WTC11 (cell line): ENCODE data around the gene CNTNAP1. TPM values are rescaled to one million over a fixed set of nuclear protein-coding genes. Genes with fewer than 3 reads are reported as not detected.

ENCODE experiments used
- ATAC-seq: fragments of 200-7000 bp; cut with Tn5 transposase; 2 replicates; pipeline ENCODE4 v1.10.0; 2021; ENCODE audit warnings: mild to moderate bottlenecking, moderate library complexity
- CTCF ChIA-PET: fragments of 300-600 bp; sonication (Branson Sonifier 250); formaldehyde crosslinking; loops from one replicate; lab custom pipeline; 2021; ENCODE audit warnings: antibody characterized with exemption; lab: Charles Lee
- POLR2A ChIA-PET: fragments of 350-600 bp; sonication (Branson Sonifier 250); formaldehyde crosslinking; loops from one replicate; lab custom pipeline; 2021; ENCODE audit warnings: antibody characterized with exemption; lab: Charles Lee
- DNase-seq: peaks from one replicate; pipeline ENCODE4 v3.0.0; 2021; ENCODE audit warnings: low spot score
- H3K27ac Mint-ChIP-seq: 2 replicates; pipeline ENCODE4 v1.8.0; 2021; ENCODE audit warnings: mixed read lengths
- H3K27me3 Mint-ChIP-seq: 2 replicates; pipeline ENCODE4 v1.8.0; 2021; ENCODE audit warnings: low read depth, mild to moderate bottlenecking, moderate library complexity, mixed read lengths
- H3K36me3 Mint-ChIP-seq: 2 replicates; pipeline ENCODE4 v1.8.0; 2021; ENCODE audit warnings: mixed read lengths
- H3K4me1 Mint-ChIP-seq: 2 replicates; pipeline ENCODE4 v1.8.0; 2022; ENCODE audit warnings: mixed read lengths
- H3K4me3 Mint-ChIP-seq: 2 replicates; pipeline ENCODE4 v1.8.0; 2021; ENCODE audit warnings: mild to moderate bottlenecking, moderate library complexity, mixed read lengths
- H3K9me3 Mint-ChIP-seq: 2 replicates; pipeline ENCODE4 v1.8.0; 2021; ENCODE audit warnings: mixed read lengths
- ATF2 ChIP-seq: sonication (generic); formaldehyde crosslinking; IDR thresholded peaks from 2 replicates; pipeline ENCODE4 v1.8.1; 2022; ENCODE audit warnings: low read depth, missing genetic modification reagents, borderline replicate concordance
- CBFB ChIP-seq: sonication (generic); formaldehyde crosslinking; IDR thresholded peaks from 2 replicates; pipeline ENCODE4 v1.8.1; 2022; ENCODE audit warnings: mild to moderate bottlenecking, low read depth, missing genetic modification reagents
- CTCF ChIP-seq: fragments of 200-600 bp; IDR thresholded peaks from 2 replicates; pipeline ENCODE4 v1.8.0; 2022; ENCODE audit warnings: antibody characterized with exemption
- FOXP1 ChIP-seq: sonication (generic); formaldehyde crosslinking; IDR thresholded peaks from 2 replicates; pipeline ENCODE4 v1.8.0; 2022; ENCODE audit warnings: missing genetic modification reagents, mild to moderate bottlenecking, moderate library complexity, borderline replicate concordance
- GTF2I ChIP-seq: fragments of 250-450 bp; sonication (Bioruptor Pico); conservative IDR thresholded peaks from 2 replicates; pipeline ENCODE4 v1.4.0; 2021; ENCODE audit warnings: mild to moderate bottlenecking
- HMGA2 ChIP-seq: fragments of 250-450 bp; sonication (Bioruptor Pico); IDR thresholded peaks from 2 replicates; pipeline ENCODE4 v1.4.0; 2021; ENCODE audit warnings: mild to moderate bottlenecking, moderate library complexity
- JAZF1 ChIP-seq: fragments of 250-450 bp; sonication (Bioruptor Pico); IDR thresholded peaks from 2 replicates; pipeline ENCODE4 v1.9.0; 2021; ENCODE audit warnings: moderate library complexity, mild to moderate bottlenecking, inconsistent platforms
- JUN ChIP-seq: sonication (generic); formaldehyde crosslinking; IDR thresholded peaks from 2 replicates; pipeline ENCODE4 v1.8.0; 2023; ENCODE audit warnings: mild to moderate bottlenecking, missing genetic modification reagents
- KAT7 ChIP-seq: sonication (generic); formaldehyde crosslinking; IDR thresholded peaks from 2 replicates; pipeline ENCODE4 v1.8.1; 2023; ENCODE audit warnings: missing genetic modification reagents, mild to moderate bottlenecking, borderline replicate concordance
- MXD4 ChIP-seq: fragments of 250-450 bp; sonication (Bioruptor Pico); IDR thresholded peaks from 2 replicates; pipeline ENCODE4 v1.8.0; 2021; ENCODE audit warnings: mild to moderate bottlenecking, moderate library complexity, borderline replicate concordance
- NFE2L1 ChIP-seq: sonication (generic); formaldehyde crosslinking; IDR thresholded peaks from 2 replicates; pipeline ENCODE4 v1.8.1; 2023; ENCODE audit warnings: missing genetic modification reagents
- SMAD3 ChIP-seq: sonication (generic); formaldehyde crosslinking; IDR thresholded peaks from 2 replicates; pipeline ENCODE4 v1.8.0; 2022; ENCODE audit warnings: missing genetic modification reagents, mild to moderate bottlenecking, borderline replicate concordance
- SOX15 ChIP-seq: fragments of 250-450 bp; sonication (Bioruptor Pico); IDR thresholded peaks from 2 replicates; pipeline ENCODE4 v1.9.0; 2021; ENCODE audit warnings: mild to moderate bottlenecking
- SP1 ChIP-seq: sonication (generic); formaldehyde crosslinking; conservative IDR thresholded peaks from 2 replicates; pipeline ENCODE4 v1.8.1; 2022; ENCODE audit warnings: missing genetic modification reagents
- TCF7 ChIP-seq: sonication (generic); formaldehyde crosslinking; IDR thresholded peaks from 2 replicates; pipeline ENCODE4 v1.8.0; 2022; ENCODE audit warnings: mild to moderate bottlenecking, low read depth, missing genetic modification reagents, moderate library complexity
- TEAD1 ChIP-seq: sonication (generic); formaldehyde crosslinking; IDR thresholded peaks from 2 replicates; pipeline ENCODE4 v1.8.0; 2022; ENCODE audit warnings: mild to moderate bottlenecking, missing genetic modification reagents
- TP53 ChIP-seq: sonication (generic); formaldehyde crosslinking; IDR thresholded peaks from 2 replicates; pipeline ENCODE4 v1.8.1; 2023; ENCODE audit warnings: mild to moderate bottlenecking, missing genetic modification reagents
- USF2 ChIP-seq: sonication (generic); formaldehyde crosslinking; IDR thresholded peaks from 2 replicates; pipeline ENCODE4 v1.8.1; 2023; ENCODE audit warnings: mild to moderate bottlenecking, missing genetic modification reagents, moderate library complexity
- ZBTB21 ChIP-seq: sonication (generic); formaldehyde crosslinking; IDR thresholded peaks from 2 replicates; pipeline ENCODE4 v1.8.1; 2023; ENCODE audit warnings: mild to moderate bottlenecking, missing genetic modification reagents, borderline replicate concordance
- ZNF232 ChIP-seq: sonication (generic); formaldehyde crosslinking; IDR thresholded peaks from 2 replicates; pipeline ENCODE4 v1.8.0; 2022; ENCODE audit warnings: mild to moderate bottlenecking, missing genetic modification reagents
- ZNF317 ChIP-seq: sonication (generic); formaldehyde crosslinking; IDR thresholded peaks from 2 replicates; pipeline ENCODE4 v1.8.1; 2023; ENCODE audit warnings: low read depth, mild to moderate bottlenecking, moderate library complexity, missing genetic modification reagents, borderline replicate concordance
- ZNF416 ChIP-seq: fragments of 250-450 bp; sonication (Bioruptor Pico); IDR thresholded peaks from 2 replicates; pipeline ENCODE4 v1.9.0; 2021; ENCODE audit warnings: mild to moderate bottlenecking, inconsistent platforms
- total RNA-seq: library from RNA; stranded (reverse); gene quantifications from 3 replicates; pipeline ENCODE4 v1.2.3, GENCODE V29; 2021
- TF ChIP-seq, protein P1 (sequence below): sonication (generic); formaldehyde crosslinking; IDR thresholded peaks from 2 replicates; pipeline ENCODE4 v1.8.0; 2022; ENCODE audit warnings: mild to moderate bottlenecking, missing genetic modification reagents
- TF ChIP-seq, protein P2 (sequence below): sonication (generic); formaldehyde crosslinking; IDR thresholded peaks from 2 replicates; pipeline ENCODE4 v1.8.0; 2022; ENCODE audit warnings: missing genetic modification reagents

CNTNAP1 gene
- total RNA-seq, 1 experiment from 2014 or later: 12.1 TPM

- TF ChIP-seq, protein P1, sequence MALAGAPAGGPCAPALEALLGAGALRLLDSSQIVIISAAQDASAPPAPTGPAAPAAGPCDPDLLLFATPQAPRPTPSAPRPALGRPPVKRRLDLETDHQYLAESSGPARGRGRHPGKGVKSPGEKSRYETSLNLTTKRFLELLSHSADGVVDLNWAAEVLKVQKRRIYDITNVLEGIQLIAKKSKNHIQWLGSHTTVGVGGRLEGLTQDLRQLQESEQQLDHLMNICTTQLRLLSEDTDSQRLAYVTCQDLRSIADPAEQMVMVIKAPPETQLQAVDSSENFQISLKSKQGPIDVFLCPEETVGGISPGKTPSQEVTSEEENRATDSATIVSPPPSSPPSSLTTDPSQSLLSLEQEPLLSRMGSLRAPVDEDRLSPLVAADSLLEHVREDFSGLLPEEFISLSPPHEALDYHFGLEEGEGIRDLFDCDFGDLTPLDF: no peak
- no peak for TF ChIP-seq CTCF
- no peak for TF ChIP-seq CBFB (CRISPR knock-in tag)
These were observed 3.3 kb upstream of the CNTNAP1 start (continued) for GRCh38 chr17:42678951-42679491.

DNA sequence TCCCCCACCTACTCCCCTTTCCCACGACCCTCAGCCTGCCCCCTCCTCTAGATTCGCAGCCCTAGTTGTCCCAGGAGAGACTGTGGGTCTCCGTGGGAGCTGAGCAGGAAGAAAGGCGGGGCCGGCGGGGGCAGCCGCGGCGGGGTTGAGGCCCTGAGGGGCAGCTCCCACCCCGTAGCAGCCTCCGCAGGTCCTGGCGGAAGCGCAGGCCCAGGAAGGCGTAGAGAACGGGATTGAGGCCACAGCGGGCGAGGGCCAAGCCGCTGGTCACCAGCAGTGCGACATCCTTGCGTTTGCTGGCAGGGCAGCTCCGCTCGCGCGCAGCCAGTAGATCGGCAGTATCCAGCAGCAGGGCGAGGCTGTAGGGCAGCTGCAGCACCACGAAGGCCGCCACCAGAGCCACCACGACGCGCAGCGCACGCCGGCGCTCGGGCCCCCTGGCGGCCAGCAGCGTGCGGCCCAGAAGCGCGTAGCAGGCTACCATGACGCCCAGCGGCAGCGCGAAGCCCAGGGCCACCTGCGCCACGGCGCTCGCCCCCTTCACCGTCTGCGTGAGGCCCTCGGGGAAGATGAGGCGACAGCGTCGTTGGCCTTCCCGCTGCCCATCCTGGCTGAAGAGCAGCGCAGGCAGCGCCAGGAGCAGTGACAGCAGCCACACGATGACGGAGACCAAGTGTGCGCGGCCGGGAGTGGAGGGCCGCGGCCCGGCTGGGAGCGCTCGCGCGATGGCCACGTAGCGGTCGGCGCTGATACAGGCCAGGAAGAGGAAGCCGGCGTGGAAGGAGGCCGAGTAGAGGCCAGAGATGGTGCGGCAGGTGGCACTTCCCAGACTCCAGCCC lies 2.6 kb upstream of the CNTNAP1 start:
- Mint-ChIP-seq H3K36me3 (no peaks in the 10 kb centered on the region), H3K4me1 (peaks cover 41% of the 10 kb centered on the region), H3K27me3 (peaks cover 22% of the 10 kb centered on the region), H3K27ac (peak overlapping the region; percentile 86), H3K9me3 (no peaks in the 10 kb centered on the region), H3K4me3 (peak overlapping the region; percentile 66)
- CTCF ChIA-PET: interaction anchor here (0.6 to 6.5 kb wide), 33 partner anchors 10 to 249 kb away, joined by 3 to 122 read pairs (median 5); partner anchors contain the start of genes BECN1, PSMC3IP, PSME3 and RAMP2
- POLR2A ChIA-PET: interaction anchor here (0.8 to 2.5 kb wide), 8 partner anchors 10 to 102 kb away, joined by 3 to 13 read pairs (median 4); partner anchors contain the start of genes PSMC3IP, RETREG3, TUBG1 and TUBG2
- DNase-seq: peak; percentile 82
- ATAC-seq: peak; percentile 10
- peak; percentile 89; the same call in 1 of the 2 replicates for TF ChIP-seq JUN (CRISPR knock-in tag)
- peak; percentile 86; the same call in 1 of the 2 replicates for TF ChIP-seq ZBTB21 (CRISPR knock-in tag)
- TF ChIP-seq SP1 (CRISPR knock-in tag): peak; percentile 85
- TF ChIP-seq ZNF416: no peak
- peak; percentile 96 for TF ChIP-seq SMAD3 (CRISPR knock-in tag)
- peak; percentile 96 for TF ChIP-seq NFE2L1 (CRISPR knock-in tag)
- TF ChIP-seq, protein P2, sequence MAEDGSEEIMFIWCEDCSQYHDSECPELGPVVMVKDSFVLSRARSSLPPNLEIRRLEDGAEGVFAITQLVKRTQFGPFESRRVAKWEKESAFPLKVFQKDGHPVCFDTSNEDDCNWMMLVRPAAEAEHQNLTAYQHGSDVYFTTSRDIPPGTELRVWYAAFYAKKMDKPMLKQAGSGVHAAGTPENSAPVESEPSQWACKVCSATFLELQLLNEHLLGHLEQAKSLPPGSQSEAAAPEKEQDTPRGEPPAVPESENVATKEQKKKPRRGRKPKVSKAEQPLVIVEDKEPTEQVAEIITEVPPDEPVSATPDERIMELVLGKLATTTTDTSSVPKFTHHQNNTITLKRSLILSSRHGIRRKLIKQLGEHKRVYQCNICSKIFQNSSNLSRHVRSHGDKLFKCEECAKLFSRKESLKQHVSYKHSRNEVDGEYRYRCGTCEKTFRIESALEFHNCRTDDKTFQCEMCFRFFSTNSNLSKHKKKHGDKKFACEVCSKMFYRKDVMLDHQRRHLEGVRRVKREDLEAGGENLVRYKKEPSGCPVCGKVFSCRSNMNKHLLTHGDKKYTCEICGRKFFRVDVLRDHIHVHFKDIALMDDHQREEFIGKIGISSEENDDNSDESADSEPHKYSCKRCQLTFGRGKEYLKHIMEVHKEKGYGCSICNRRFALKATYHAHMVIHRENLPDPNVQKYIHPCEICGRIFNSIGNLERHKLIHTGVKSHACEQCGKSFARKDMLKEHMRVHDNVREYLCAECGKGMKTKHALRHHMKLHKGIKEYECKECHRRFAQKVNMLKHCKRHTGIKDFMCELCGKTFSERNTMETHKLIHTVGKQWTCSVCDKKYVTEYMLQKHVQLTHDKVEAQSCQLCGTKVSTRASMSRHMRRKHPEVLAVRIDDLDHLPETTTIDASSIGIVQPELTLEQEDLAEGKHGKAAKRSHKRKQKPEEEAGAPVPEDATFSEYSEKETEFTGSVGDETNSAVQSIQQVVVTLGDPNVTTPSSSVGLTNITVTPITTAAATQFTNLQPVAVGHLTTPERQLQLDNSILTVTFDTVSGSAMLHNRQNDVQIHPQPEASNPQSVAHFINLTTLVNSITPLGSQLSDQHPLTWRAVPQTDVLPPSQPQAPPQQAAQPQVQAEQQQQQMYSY (CRISPR knock-in tag): peak; percentile 76
- TF ChIP-seq ZNF317 (CRISPR knock-in tag): peak; percentile 77
- no peak for TF ChIP-seq MXD4 (CRISPR knock-in tag)
- peak; percentile 70 for TF ChIP-seq CTCF
- peak; percentile 97 for TF ChIP-seq TP53 (CRISPR knock-in tag)
- no peak for TF ChIP-seq JAZF1 (CRISPR knock-in tag)
- TF ChIP-seq USF2 (CRISPR knock-in tag): no peak
- TF ChIP-seq GTF2I (CRISPR knock-in tag): no peak
- TF ChIP-seq TCF7 (CRISPR knock-in tag): 0 out of 2 replicates have a peak, but pooled peaks have one; percentile 84
- no peak for TF ChIP-seq SOX15 (CRISPR knock-in tag)
- TF ChIP-seq KAT7 (CRISPR knock-in tag): peak; percentile 77; the same call in 1 of the 2 replicates
- peak; percentile 97 for TF ChIP-seq ZNF232 (CRISPR knock-in tag)
- no peak for TF ChIP-seq HMGA2 (CRISPR knock-in tag)
- TF ChIP-seq TEAD1 (CRISPR knock-in tag): peak; percentile 98
- TF ChIP-seq ATF2: peak; percentile 69; the same call in 1 of the 2 replicates
- TF ChIP-seq FOXP1 (CRISPR knock-in tag): peak; percentile 97
